GM23338 (cell line): ENCODE data around the gene TCIRG1. TPM values are rescaled to one million over a fixed set of nuclear protein-coding genes. Genes with fewer than 3 reads are reported as not detected.

ENCODE experiments used
- ATAC-seq: fragments of 200-7000 bp; cut with Tn5 transposase; 3 replicates; pipeline ENCODE4 v1.9.1; 2020
- DNase-seq: peaks from one replicate; pipeline ENCODE4 v3.0.0-alpha.2; 2015; ENCODE audit warnings: low spot score
- H2AFZ ChIP-seq: fragments of 200-600 bp; sonication (generic); 2 replicates; pipeline ENCODE4 v1.8.0; 2016; ENCODE audit warnings: antibody characterized with exemption, mild to moderate bottlenecking, moderate library complexity
- H3F3A ChIP-seq: fragments of 200-600 bp; sonication (generic); replicated peaks from 2 replicates; pipeline ENCODE4 v1.8.0; 2017; ENCODE audit warnings: antibody characterized with exemption, mixed run types, low read depth
- H3K27ac ChIP-seq: fragments of 200-600 bp; sonication (generic); 2 replicates; pipeline ENCODE4 v1.6.1; 2016; ENCODE audit warnings: low read depth
- H3K27me3 ChIP-seq: fragments of 200-600 bp; sonication (generic); 2 replicates; pipeline ENCODE4 v1.8.0; 2016; ENCODE audit warnings: mild to moderate bottlenecking, mixed run types, moderate library complexity; ENCODE audit not compliant: insufficient read depth
- H3K36me3 ChIP-seq: fragments of 200-600 bp; sonication (generic); 2 replicates; pipeline ENCODE4 v1.8.0; 2016; ENCODE audit warnings: mild to moderate bottlenecking; ENCODE audit not compliant: insufficient read depth
- H3K4me1 ChIP-seq: fragments of 200-600 bp; sonication (generic); 2 replicates; pipeline ENCODE4 v1.8.0; 2016; ENCODE audit warnings: mild to moderate bottlenecking, moderate library complexity; ENCODE audit not compliant: insufficient read depth
- H3K4me2 ChIP-seq: fragments of 200-600 bp; sonication (generic); 2 replicates; pipeline ENCODE4 v1.7.1; 2017; ENCODE audit warnings: mixed run types
- H3K4me3 ChIP-seq: fragments of 200-600 bp; sonication (generic); 2 replicates; pipeline ENCODE4 v1.6.1; 2016; ENCODE audit warnings: mixed run types
- H3K79me2 ChIP-seq: fragments of 200-600 bp; sonication (generic); replicated peaks from 2 replicates; pipeline ENCODE4 v1.8.0; 2017; ENCODE audit warnings: mild to moderate bottlenecking; ENCODE audit not compliant: insufficient read depth
- H3K9me2 ChIP-seq: fragments of 200-600 bp; sonication (generic); 2 replicates; pipeline ENCODE4 v1.8.0; 2017; ENCODE audit not compliant: insufficient read depth
- H4K20me1 ChIP-seq: fragments of 200-600 bp; sonication (generic); replicated peaks from 2 replicates; pipeline ENCODE4 v1.8.0; 2017; ENCODE audit warnings: mild to moderate bottlenecking; ENCODE audit not compliant: insufficient read depth
- H3K27ac Mint-ChIP-seq: 2 replicates; pipeline ENCODE4 v1.8.0; 2020; ENCODE audit warnings: inconsistent platforms, mild to moderate bottlenecking, moderate library complexity, mixed read lengths
- H3K27me3 Mint-ChIP-seq: 3 replicates; pipeline ENCODE4 v1.8.0; 2022; ENCODE audit warnings: low read depth, mild to moderate bottlenecking, moderate library complexity, mixed read lengths, inconsistent platforms; ENCODE audit not compliant: insufficient read depth, poor library complexity
- H3K36me3 Mint-ChIP-seq: 3 replicates; pipeline ENCODE4 v1.8.0; 2021; ENCODE audit warnings: low read depth, mild to moderate bottlenecking, inconsistent platforms, moderate library complexity, mixed read lengths
- H3K4me1 Mint-ChIP-seq: 3 replicates; pipeline ENCODE4 v1.8.0; 2020; ENCODE audit warnings: mild to moderate bottlenecking, inconsistent platforms, mixed read lengths
- H3K4me3 Mint-ChIP-seq: 3 replicates; pipeline ENCODE4 v1.8.0; 2021; ENCODE audit warnings: moderate library complexity, mild to moderate bottlenecking, inconsistent platforms, mixed read lengths
- H3K9me3 Mint-ChIP-seq: 3 replicates; pipeline ENCODE4 v1.8.0; 2020; ENCODE audit warnings: moderate library complexity, mild to moderate bottlenecking, inconsistent platforms, mixed read lengths
- CREB1 ChIP-seq: fragments of 250-450 bp; sonication (Bioruptor Pico); IDR thresholded peaks from 2 replicates; pipeline ENCODE4 v1.5.0; 2020; ENCODE audit warnings: low read depth, mild to moderate bottlenecking, moderate library complexity
- EZH2phosphoT487 ChIP-seq: fragments of 200-600 bp; sonication (generic); IDR thresholded peaks from one replicate; pipeline ENCODE4 v1.8.1; 2018; ENCODE audit warnings: antibody characterized with exemption; ENCODE audit not compliant: unreplicated experiment
- JUNB ChIP-seq: IDR thresholded peaks from one replicate; pipeline ENCODE4 v1.6.1; 2016; ENCODE audit warnings: antibody characterized with exemption; ENCODE audit not compliant: unreplicated experiment
- NANOG ChIP-seq: IDR thresholded peaks from 2 replicates; pipeline ENCODE4 v1.6.1; 2016; ENCODE audit warnings: antibody characterized with exemption, borderline replicate concordance
- STAT1 ChIP-seq: IDR thresholded peaks from one replicate; pipeline ENCODE4 v1.6.1; 2016; ENCODE audit warnings: antibody characterized with exemption; ENCODE audit not compliant: unreplicated experiment
- polyA plus RNA-seq: library from polyadenylated mRNA; unstranded; fragments of >200 nt; fragmentation: Nextera tagmentation; extraction: Ambion mirVana; gene quantifications from 2 replicates; pipeline ENCODE4 v1.2.1, GENCODE V29; 2016
- total RNA-seq: library from RNA; depleted of rRNA; stranded (reverse); fragments of >200 nt; shearing (Covaris generic); gene quantifications from 2 replicates; pipeline ENCODE4 v1.2.3, GENCODE V29; 2014
- TF ChIP-seq, protein P1 (sequence below): IDR thresholded peaks from 2 replicates; pipeline ENCODE4 v1.6.1; 2016; ENCODE audit warnings: antibody characterized with exemption
- TF ChIP-seq, protein P2 (sequence below): IDR thresholded peaks from one replicate; pipeline ENCODE4 v1.6.1; 2018; ENCODE audit warnings: antibody characterized with exemption; ENCODE audit not compliant: unreplicated experiment
- TF ChIP-seq, protein P3 (sequence below), 2 experiments: fragments of 200-600 bp in 1 of 2; sonication (generic) in 1 of 2; conservative IDR thresholded peaks; 2 replicates each; pipeline versions ENCODE4 v1.5.1 to v1.6.1; 2016 to 2017; ENCODE audit warnings: antibody characterized with exemption in 2 of 2, low read depth in 2 of 2, mild to moderate bottlenecking in 2 of 2, moderate library complexity in 1 of 2

The TCIRG1 gene
- total and polyA plus RNA-seq, 2 experiments from 2014 or later, result 20.4 to 40.4 TPM

GRCh38 chr11:68013611-68014156 lies 25.1 kb upstream of the TCIRG1 start:
- no peak overlapping the region for H2AFZ ChIP-seq
- no peaks in the 10 kb centered on the region for H3K79me2 ChIP-seq
- peaks cover 26% of the 10 kb centered on the region for H3K4me1 Mint-ChIP-seq
- H3K36me3 ChIP-seq, result no peaks in the 10 kb centered on the region
- no peaks in the 10 kb centered on the region for H3K9me3 Mint-ChIP-seq
- H3K4me1 ChIP-seq, result peaks cover 12% of the 10 kb centered on the region
- no peak for TF ChIP-seq NANOG
- no peak for TF ChIP-seq STAT1
- no peak for TF ChIP-seq JUNB
- TF ChIP-seq CREB1, result no peak
- TF ChIP-seq EZH2phosphoT487, result no peak
- no peak overlapping the region for H3K4me3 Mint-ChIP-seq
- no peak overlapping the region for H3K4me3 ChIP-seq
- H4K20me1 ChIP-seq, result no peaks in the 10 kb centered on the region
- peaks cover 8% of the 10 kb centered on the region for H3K27me3 Mint-ChIP-seq
- DNase-seq (no peak), ATAC-seq (no peak)
- no peaks in the 10 kb centered on the region for H3K9me2 ChIP-seq
- no peak overlapping the region for H3K27ac Mint-ChIP-seq
- H3K27ac ChIP-seq, result no peak overlapping the region
- H3K36me3 Mint-ChIP-seq, result no peaks in the 10 kb centered on the region
- no peaks in the 10 kb centered on the region for H3K27me3 ChIP-seq
- H3K4me2 ChIP-seq, result no peak overlapping the region
- H3F3A ChIP-seq, result 0 out of 2 replicates have a peak, but pooled peaks cover 4% of the 10 kb centered on the region

DNA sequence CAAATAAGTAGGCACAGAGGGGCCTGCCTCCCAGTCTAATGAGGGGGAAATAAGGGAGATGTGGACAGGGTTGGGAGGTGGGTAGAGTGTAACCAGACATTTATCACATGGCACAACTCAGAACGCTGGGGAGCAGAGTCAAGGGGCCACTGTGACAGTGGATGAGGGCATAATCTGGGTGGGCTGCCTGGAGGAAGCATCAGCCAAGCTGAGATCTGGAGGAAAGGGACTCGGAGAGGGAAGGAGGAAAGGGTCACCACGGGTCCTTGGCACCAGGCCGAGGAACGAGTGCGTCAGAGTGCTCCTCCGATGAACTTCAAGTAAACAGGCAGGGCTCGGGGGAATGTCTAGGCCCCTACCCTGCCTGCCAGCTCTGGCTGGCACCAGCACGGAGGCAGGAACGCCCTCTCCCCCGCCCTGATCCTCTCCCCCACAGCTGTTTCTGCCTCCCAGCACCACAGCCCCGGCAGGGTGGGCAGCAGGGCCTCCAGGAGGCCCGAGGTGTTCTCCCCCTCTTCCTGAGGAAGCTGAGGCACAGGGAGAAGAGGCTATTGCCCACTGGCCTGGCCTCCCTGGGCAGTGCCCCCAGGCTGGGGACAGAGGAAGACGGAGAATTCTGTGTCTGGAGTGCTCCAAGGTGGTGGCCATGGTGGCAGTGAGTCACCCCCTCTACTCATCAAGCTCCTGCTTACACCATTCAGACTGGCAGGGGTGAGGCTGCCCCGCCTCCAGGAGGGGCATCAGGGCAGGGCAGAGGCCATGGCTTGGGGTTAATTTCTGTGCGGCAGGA lies 24.5 kb upstream of the TCIRG1 start:
- ATAC-seq (no peak), DNase-seq (no peak)
- no peak overlapping the region for H3K4me3 Mint-ChIP-seq
- no peak overlapping the region for H3K27ac Mint-ChIP-seq
- Histone ChIP-seq H3K4me3 (no peak overlapping the region), H3K79me2 (no peaks in the 10 kb centered on the region), H3K36me3 (no peaks in the 10 kb centered on the region), H3K4me2 (no peak overlapping the region), H3K27me3 (no peaks in the 10 kb centered on the region), H3K4me1 (peaks cover 12% of the 10 kb centered on the region), H3F3A (0 out of 2 replicates have a peak, but pooled peaks cover 4% of the 10 kb centered on the region), H2AFZ (no peak overlapping the region), H3K27ac (no peak overlapping the region), H4K20me1 (no peaks in the 10 kb centered on the region), H3K9me2 (no peaks in the 10 kb centered on the region)
- H3K9me3 Mint-ChIP-seq, result no peaks in the 10 kb centered on the region
- peaks cover 8% of the 10 kb centered on the region for H3K27me3 Mint-ChIP-seq
- H3K36me3 Mint-ChIP-seq, result no peaks in the 10 kb centered on the region
- peaks cover 21% of the 10 kb centered on the region for H3K4me1 Mint-ChIP-seq
- TF ChIP-seq, protein P1, sequence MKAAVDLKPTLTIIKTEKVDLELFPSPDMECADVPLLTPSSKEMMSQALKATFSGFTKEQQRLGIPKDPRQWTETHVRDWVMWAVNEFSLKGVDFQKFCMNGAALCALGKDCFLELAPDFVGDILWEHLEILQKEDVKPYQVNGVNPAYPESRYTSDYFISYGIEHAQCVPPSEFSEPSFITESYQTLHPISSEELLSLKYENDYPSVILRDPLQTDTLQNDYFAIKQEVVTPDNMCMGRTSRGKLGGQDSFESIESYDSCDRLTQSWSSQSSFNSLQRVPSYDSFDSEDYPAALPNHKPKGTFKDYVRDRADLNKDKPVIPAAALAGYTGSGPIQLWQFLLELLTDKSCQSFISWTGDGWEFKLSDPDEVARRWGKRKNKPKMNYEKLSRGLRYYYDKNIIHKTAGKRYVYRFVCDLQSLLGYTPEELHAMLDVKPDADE, result no peak
- TF ChIP-seq, protein P2, sequence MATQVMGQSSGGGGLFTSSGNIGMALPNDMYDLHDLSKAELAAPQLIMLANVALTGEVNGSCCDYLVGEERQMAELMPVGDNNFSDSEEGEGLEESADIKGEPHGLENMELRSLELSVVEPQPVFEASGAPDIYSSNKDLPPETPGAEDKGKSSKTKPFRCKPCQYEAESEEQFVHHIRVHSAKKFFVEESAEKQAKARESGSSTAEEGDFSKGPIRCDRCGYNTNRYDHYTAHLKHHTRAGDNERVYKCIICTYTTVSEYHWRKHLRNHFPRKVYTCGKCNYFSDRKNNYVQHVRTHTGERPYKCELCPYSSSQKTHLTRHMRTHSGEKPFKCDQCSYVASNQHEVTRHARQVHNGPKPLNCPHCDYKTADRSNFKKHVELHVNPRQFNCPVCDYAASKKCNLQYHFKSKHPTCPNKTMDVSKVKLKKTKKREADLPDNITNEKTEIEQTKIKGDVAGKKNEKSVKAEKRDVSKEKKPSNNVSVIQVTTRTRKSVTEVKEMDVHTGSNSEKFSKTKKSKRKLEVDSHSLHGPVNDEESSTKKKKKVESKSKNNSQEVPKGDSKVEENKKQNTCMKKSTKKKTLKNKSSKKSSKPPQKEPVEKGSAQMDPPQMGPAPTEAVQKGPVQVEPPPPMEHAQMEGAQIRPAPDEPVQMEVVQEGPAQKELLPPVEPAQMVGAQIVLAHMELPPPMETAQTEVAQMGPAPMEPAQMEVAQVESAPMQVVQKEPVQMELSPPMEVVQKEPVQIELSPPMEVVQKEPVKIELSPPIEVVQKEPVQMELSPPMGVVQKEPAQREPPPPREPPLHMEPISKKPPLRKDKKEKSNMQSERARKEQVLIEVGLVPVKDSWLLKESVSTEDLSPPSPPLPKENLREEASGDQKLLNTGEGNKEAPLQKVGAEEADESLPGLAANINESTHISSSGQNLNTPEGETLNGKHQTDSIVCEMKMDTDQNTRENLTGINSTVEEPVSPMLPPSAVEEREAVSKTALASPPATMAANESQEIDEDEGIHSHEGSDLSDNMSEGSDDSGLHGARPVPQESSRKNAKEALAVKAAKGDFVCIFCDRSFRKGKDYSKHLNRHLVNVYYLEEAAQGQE, result no peak
- no peak for TF ChIP-seq STAT1
- no peak for TF ChIP-seq CREB1
- TF ChIP-seq, protein P3, sequence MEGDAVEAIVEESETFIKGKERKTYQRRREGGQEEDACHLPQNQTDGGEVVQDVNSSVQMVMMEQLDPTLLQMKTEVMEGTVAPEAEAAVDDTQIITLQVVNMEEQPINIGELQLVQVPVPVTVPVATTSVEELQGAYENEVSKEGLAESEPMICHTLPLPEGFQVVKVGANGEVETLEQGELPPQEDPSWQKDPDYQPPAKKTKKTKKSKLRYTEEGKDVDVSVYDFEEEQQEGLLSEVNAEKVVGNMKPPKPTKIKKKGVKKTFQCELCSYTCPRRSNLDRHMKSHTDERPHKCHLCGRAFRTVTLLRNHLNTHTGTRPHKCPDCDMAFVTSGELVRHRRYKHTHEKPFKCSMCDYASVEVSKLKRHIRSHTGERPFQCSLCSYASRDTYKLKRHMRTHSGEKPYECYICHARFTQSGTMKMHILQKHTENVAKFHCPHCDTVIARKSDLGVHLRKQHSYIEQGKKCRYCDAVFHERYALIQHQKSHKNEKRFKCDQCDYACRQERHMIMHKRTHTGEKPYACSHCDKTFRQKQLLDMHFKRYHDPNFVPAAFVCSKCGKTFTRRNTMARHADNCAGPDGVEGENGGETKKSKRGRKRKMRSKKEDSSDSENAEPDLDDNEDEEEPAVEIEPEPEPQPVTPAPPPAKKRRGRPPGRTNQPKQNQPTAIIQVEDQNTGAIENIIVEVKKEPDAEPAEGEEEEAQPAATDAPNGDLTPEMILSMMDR (conservative IDR thresholded peaks at IDR 0.05; ENCODE audit: low read depth in 2 of 2), result no peak
- TF ChIP-seq EZH2phosphoT487, result no peak
- no peak for TF ChIP-seq NANOG
